Measurements from ENCODE around the gene PXK.

DNA sequence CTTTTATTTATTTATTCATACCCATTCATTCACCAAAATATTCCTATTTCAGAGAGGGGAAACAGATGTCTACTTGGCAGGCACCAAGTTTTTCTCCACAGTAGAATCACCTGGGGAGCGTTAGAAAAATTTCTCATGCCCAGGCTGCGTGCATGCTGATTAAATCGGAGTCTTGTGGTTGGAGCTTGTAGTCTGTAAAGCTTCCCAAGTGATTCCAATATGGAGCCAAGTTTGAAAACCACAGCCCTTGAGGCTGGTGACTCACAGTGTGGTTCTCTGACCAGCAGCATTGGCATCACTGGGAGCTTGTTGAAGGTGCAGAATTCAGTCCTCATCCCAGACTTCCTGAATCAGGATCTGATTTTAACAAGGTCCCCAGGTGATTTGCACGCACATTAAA is 51.2 kb downstream of the PXK start:
- TF ChIP-seq CEBPB (IDR thresholded peaks at IDR 0.05) (no peak), TCF12 (IDR thresholded peaks at IDR 0.05; ENCODE audit: low read depth) (no peak), EP300 (IDR thresholded peaks at IDR 0.05; ENCODE audit: borderline replicate concordance) (no peak), TEAD4 (IDR thresholded peaks at IDR 0.05) (no peak), EGR1 (IDR thresholded peaks at IDR 0.05) (no peak), RAD21 (IDR thresholded peaks at IDR 0.05; ENCODE audit: low read depth) (no peak), TAF1 (IDR thresholded peaks at IDR 0.05; ENCODE audit: low read depth) (no peak), FOXM1 (IDR thresholded peaks at IDR 0.05; ENCODE audit: borderline replicate concordance, low read depth) (no peak), NFIC (IDR thresholded peaks at IDR 0.05) (no peak), ZBTB7A (IDR thresholded peaks at IDR 0.05; ENCODE audit: low read depth) (no peak), CREB1 (IDR thresholded peaks at IDR 0.05; ENCODE audit: low read depth) (no peak), YY1 (IDR thresholded peaks at IDR 0.05; ENCODE audit: low read depth) (no peak)
- TF ChIP-seq, protein P1, sequence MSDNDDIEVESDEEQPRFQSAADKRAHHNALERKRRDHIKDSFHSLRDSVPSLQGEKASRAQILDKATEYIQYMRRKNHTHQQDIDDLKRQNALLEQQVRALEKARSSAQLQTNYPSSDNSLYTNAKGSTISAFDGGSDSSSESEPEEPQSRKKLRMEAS (IDR thresholded peaks at IDR 0.05) = no peak
- TF ChIP-seq, protein P2, sequence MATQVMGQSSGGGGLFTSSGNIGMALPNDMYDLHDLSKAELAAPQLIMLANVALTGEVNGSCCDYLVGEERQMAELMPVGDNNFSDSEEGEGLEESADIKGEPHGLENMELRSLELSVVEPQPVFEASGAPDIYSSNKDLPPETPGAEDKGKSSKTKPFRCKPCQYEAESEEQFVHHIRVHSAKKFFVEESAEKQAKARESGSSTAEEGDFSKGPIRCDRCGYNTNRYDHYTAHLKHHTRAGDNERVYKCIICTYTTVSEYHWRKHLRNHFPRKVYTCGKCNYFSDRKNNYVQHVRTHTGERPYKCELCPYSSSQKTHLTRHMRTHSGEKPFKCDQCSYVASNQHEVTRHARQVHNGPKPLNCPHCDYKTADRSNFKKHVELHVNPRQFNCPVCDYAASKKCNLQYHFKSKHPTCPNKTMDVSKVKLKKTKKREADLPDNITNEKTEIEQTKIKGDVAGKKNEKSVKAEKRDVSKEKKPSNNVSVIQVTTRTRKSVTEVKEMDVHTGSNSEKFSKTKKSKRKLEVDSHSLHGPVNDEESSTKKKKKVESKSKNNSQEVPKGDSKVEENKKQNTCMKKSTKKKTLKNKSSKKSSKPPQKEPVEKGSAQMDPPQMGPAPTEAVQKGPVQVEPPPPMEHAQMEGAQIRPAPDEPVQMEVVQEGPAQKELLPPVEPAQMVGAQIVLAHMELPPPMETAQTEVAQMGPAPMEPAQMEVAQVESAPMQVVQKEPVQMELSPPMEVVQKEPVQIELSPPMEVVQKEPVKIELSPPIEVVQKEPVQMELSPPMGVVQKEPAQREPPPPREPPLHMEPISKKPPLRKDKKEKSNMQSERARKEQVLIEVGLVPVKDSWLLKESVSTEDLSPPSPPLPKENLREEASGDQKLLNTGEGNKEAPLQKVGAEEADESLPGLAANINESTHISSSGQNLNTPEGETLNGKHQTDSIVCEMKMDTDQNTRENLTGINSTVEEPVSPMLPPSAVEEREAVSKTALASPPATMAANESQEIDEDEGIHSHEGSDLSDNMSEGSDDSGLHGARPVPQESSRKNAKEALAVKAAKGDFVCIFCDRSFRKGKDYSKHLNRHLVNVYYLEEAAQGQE (IDR thresholded peaks at IDR 0.05; ENCODE audit: low read depth) = no peak

Measured in Ishikawa (cell line).